NCI-H345 (cell line): ENCODE measurements around the gene CREBRF.
"Not testable (repeated sequence)": the region's sequence is repeated elsewhere in the genome, so short reads cannot be mapped to it uniquely, and the experiment has no call there.

Experiments used
- DNase-seq: peaks from one replicate; lab custom pipeline; 2025; lab: John Stamatoyannopoulos, UW

CREBRF gene

DNA sequence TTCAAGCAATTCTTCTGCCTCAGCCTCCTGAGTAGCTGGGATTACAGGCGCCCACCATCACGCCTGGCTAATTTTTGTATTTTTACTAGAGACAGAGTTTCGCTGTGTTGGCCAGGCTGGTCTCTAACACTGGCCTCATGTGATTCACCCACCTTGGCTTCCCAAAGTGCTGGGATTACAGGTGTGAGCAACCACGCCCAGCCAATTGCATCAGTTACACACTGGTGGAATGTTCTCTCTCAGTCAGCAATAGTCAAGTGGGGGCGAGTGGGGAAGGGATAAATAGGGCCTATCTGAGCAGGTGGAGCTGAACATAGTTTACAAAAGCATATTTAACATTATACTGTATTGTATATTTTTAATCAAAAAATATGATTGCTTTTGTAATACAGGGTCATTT lies 98.5 kb downstream of the CREBRF start:
- not testable (repeated sequence) for DNase-seq

DNA sequence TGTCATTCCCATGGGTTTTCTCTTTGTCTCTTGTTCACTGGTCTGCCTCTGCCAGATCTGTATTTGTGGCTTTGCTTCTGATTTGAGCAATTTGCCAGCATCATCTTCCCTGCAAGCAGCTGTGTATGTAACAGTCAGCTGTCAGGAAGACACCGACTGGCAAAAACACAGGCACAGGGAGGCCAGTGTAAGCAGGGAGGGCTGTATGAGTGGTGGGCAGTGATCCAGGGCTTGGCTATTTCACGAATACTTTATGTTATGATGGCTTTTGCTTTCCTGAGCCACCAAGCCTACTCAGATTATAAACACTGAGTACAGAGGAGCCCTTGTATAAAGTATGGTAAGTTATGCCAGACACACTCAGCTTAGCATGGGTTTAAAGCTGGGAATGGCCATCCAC lies 99.8 kb downstream of the CREBRF start:
- no peak for DNase-seq

DNA sequence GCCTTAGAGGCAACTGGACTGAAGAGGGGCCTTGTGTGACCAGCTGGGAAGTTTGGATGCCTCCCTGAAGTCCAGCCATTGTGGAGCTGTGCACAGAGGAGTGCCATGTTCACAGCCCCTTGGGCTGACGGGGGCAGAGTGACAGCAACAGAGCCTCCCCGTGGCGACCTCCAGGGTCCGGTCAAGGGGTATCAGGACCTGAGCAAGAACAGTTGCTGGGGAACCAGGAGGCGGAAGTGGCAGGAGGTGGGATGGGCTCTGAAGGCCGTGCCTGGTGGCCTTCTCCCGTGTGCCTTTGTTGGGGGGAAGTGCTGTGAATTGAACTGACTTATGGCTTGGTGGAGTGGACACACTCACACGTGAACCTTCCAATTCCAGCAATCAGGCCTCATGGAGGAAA lies 102.2 kb downstream of the CREBRF start:
- DNase-seq, result no peak

DNA sequence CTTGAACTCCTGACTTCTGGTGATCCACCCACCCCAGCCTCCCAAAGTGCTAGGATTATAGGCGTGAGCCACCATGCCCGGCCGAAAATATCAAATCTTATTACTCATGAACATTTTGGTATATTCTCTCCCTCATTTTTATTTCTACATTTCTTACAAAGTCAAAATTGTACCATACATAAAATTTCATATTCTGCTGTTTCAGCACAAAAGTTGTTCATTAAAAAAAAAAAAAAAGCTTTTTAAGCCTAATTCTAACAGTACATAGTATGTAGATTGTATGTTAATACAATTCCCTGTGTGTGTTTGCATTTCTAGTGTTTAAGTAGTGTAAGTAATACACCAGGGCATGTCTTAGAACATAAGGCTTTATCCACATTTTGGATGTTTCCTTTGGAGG lies 103.1 kb downstream of the CREBRF start:
- no peak for DNase-seq

DNA sequence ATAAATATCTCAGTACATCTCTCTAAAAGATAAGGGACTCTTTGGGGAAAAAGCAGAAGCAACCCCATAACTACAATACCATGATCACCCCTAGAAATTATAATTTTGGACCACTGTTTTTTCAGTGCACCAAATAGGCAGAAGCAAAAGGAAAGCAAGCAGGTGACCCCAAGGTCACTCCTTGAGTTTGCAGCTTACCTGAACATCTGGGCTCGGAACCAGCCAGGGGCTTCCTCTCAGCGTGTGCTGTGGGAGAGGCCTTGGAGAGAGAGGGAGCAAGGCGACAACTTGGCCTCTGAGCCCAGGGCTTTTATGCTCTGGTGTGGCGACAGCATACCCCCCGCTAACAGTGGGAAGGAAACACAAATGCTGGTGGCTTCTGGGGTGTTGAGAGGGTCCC lies 105.0 kb downstream of the CREBRF start:
- no peak for DNase-seq

- DNase-seq, result no peak
These were observed 107.1 kb downstream of the CREBRF start for GRCh38 chr5:173163219-173163618.

DNA sequence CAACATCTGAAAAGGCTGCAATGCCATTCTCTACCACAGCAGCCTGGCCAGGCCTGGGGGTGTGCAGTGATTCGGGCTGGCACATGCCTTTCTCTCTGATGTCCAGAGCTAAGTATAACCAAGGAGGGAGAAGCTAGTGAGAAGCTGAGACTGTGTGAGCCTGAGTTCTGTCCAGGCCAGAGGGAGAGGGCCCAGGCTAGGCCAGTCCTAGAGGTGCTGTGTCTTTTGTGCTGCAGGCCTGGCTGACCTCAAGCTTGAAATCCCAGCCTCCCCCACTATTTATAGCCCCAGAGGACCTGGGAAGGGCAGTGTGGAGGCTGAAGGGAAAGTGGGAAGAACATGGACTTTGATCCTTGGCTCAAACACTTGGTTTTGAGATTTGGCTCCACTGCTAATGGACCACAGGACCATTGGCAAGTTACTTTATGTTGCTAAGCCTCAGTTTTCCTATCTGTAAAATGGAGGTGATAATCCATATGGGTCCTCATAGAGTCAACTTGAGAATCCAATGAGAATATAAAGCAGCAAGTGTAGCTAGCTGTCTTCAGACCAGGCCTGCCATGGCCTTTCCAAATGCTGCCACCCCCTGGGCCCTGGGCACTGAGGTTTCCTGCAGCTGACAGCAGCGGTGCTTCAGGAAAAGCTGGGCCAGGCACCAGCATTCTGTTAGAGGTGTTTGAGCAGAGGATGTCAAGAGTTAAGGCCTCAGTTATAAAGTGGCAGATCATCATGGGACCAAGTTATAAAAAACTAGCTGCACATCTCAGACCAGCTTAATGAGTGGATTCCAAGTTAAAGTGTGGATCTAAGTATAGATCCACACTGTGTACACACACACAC lies 109.2 kb downstream of the CREBRF start:
- DNase-seq, result no peak

DNA sequence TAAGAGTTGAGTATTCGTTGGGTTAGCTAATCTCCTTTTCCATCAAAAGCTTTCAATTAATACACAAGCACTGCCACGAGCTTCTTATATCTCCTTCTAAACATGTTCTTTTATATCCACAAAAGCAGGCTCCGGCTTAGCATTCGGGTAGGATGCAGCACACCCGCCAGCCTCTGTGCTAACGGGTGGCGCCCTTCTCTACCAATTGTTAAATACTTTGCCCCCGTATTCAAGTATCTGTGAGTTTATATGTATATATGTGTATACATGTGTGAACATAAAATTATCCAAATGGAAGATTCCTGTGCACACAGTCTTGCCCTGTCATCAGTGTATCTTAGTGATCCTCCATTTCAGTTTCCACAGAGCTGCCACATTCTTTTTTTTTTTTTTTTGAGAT lies 116.0 kb downstream of the CREBRF start:
- DNase-seq, result no peak

DNA sequence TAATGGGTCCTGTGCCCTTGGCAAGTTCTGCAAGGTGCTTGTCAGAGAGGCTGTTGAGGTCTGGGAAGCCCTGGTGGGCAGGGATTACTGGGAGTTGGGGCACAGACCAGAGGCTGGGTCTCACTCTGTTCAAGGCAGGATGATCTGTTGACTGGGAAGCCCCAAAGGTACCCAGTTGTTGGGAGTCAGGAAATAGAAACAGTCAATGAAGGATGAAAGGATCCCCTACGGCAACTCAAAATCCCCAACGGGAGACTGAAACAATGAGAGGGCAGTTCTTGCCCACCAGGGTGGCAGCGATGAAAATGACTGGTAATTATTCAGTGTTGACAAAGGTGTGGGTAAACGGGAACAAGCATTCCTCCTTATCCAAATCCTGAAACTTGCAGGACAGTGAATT lies 119.4 kb downstream of the CREBRF start:
- no peak for DNase-seq

DNA sequence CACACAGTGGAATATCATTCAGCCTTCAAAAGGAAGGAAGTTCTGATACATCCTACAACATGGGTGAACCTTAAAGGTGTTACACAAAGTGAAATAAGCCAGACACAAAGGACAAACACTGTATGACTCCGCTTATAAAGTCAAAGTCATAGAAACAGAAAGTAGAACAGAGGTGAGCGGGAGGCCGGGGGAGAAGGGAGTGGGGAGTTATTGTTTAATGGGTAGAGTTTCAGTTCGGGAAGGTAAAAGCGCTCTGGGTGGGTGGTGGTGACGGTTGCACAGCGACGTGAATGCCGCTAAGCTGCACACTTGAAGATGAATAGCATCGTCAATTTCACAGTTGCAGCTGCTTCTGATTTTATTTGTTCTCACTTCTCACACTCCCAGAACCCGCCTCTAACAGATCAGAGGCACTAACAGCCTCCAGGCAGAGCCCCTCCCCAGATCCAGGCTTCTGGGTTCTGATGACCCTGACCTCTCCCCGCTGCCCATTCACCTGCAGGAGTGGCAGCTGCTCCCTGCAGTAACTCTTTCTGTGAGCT lies 122.3 kb downstream of the CREBRF start:
- peak; percentile 61 for DNase-seq

DNA sequence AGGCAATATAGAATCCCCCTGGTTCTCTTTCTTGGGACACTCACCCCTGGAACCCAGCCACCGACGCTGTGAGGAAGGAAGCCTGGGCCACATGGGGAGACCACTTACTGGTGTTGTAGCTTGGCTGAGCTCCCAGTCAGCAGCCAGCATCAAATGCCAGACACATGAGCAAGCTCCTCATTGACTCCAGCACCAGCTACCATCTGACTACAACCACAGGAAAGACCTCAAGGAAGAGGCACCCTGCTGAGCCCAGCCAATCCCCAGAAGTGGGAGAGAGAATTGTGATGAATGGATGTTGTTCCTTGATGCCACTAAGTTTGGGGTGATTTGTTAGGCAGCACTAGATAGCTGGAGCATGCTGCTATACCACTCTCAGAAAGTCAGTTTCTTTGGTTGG lies 124.2 kb downstream of the CREBRF start:
- DNase-seq, result peak; percentile 24

DNA sequence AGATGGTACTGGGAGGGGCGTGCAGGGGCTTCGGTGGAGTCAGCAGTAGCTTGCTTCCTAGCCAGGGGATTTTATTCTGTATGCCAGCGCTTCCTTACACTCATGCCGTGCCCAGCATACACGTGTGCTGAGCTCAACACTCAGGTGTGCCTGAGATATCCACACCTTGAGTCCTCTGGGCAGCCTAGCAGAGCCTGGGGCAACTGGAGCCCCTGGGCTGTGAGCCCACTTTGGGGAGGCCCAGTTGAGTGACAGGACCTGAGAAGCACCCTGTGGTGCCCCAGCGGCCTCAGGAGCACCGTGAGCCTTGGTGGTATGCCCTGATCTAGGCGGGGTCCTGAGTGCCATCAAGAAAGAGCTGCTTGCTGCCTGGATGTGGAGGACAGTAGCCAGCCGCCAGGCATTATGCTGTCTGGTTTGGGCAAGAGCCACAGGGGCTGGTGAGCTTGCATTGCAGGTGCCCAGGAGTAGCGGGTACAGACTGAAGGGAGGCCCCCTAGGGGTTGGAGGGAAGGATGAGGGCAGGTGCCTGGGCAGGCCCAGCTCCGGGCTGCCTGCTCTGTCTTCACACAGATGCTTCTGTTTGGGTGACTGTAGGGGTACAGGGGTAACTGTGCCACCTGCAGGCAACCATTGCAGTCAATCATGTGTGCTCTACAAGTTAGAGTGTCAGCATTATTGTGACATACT lies 131.0 kb downstream of the CREBRF start:
- no peak for DNase-seq

GRCh38 chr5:173188280-173188679 lies 132.1 kb downstream of the CREBRF start:
- no peak for DNase-seq
